DMS79 treated with DMSO at 0.1 percent for 48 hours (cell line): ENCODE results near the gene TJP3.

ENCODE experiments used
- DNase-seq: peaks from one replicate; lab custom pipeline; 2025; lab: John Stamatoyannopoulos, UW

Gene TJP3

DNA sequence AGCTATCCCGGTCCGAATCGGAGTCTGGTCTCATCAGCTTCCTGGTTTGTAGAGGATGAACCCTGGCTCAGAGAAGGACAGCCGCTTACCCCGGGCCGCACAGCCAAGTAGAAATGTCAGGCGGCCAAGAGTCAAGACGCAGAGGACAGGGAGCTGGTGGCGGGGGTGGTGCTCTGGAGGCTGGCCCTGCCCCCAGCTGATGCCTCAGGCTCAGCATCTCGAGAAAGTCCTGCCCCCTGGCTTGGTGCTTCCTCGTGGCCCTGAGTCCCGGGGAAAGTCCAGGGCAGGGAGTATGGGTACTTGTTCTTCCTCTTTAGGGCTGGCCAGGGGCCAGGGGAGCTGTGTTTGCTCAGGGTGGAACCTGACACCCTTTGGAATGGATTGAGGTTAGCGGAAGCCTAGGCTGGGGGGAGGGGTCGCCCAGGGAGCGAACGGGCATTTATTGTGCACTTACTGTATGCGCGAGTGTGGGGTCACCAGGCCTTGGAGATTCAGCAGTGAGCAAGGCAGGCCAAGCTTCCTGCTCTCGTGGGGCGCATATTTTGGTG, 2.2 kb downstream of the TJP3 start:
- DNase-seq = peak; percentile 77

DNA sequence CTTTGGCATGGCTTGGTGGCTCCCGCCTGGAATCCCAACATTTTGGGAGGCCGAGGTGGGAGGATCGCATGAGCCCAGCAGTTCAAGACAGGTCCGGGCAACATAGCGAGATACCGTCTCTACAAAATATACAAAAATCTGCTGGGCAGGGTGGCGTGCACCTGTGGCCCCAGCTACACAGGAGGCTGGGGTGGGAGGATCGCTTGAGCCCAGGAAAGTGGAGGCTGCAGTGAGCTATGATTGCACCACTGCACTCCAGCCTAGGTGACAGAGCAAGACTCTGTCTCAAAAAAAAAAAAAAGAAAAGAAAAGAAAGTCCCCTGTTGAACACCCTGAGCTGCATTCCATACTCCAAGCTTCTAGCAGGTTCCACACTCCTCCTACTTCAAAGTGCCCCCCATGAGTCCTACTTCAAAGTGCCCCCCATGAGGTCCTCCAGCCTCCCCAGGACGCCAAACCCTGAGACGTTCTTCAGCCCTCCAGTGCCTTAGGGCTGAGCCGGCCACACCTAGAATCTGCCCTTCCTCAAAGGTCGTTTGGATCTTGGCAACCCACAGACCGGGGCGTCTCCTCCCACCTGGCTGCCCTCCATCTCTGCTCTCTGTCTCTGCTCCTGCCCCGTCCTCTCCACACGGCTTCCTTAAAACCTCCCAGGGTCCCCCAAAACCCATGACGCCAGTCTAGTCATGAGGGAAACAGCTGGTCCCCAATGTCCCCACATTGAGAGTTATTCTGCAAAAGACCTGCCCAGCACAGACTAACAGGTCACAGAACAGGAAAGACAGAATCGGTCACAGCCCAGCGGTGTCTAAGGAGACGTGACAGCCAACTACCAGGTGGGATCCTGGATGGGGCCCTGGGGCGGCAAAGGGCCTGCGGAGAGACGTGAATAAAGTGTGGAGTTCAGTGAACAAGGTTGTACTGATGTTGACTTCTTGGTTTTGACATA, 4.8 kb downstream of the TJP3 start:
- DNase-seq = peak; percentile 82

DNA sequence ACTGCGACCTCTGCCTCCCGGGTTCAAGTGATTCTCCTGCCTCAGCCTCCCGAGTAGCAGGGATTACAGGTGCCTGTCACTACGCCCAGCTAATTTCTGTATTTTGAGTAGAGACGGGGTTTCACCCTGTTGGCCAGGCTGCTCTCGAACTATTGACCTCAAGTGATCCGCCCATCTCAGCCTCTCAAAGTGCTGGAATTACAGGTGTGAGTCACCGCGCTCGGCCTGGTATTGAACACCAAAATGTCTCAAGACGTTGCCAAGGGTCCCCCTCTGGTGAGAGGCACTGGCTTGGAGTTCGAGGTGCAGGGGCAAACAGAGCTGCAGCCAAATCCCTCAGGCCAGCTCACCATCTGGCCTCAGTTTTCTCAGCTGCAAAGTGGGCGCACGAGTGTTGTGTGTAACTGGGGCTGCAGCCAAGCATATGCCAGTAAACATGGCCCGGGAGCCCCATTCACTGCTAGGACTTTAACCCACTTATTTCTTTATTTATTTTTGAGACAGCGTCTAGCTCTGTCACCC, 8.0 kb downstream of the TJP3 start:
- no peak for DNase-seq

DNA sequence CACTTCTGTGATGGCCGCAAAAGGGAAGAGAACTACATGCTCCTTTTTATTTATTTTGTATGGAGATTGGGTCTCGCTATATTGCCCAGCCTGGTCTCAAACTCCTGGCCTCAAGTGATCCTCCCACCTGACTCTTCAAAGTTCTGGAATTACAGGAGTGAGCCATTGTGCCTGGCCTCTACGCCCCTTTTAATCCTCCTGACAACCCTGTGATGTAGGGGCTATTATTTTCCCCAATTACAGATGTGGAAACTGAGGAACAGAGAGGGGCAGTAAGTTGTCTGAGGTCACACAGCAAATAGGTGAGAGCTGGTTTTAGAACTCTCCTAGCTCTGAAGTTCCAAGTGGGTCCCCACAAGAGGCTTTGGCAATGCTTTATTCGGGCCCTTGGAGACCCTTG, 11.7 kb downstream of the TJP3 start:
- DNase-seq = no peak

DNA sequence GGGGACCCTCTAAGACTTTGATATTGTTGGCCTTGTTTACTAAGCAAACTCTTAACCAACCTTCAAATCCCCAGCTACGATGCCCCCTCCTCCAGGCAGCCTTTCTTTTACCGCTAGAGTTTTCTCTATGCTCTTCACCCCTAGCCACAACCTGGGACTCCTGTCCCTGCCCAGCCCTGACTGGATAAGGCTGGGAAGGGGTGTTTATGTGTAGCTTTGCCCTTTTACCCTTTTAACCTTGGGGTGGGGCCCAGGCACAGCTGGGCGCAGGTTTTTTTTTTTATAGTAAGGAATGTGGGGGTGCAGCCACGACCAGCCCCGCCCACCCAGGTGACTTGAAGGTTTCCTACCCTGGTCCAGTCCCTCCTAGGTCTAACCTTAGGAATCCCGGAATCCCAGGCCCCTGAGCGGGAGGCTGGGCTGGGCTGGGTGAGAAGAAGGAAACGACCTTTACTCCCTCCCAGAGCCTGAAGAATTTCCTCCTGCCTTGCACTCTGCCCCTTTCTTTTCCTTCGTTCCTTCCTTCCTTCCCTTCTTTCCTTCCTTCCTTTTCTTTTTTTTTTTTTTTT, 12.2 kb downstream of the TJP3 start:
- DNase-seq = no peak

DNA sequence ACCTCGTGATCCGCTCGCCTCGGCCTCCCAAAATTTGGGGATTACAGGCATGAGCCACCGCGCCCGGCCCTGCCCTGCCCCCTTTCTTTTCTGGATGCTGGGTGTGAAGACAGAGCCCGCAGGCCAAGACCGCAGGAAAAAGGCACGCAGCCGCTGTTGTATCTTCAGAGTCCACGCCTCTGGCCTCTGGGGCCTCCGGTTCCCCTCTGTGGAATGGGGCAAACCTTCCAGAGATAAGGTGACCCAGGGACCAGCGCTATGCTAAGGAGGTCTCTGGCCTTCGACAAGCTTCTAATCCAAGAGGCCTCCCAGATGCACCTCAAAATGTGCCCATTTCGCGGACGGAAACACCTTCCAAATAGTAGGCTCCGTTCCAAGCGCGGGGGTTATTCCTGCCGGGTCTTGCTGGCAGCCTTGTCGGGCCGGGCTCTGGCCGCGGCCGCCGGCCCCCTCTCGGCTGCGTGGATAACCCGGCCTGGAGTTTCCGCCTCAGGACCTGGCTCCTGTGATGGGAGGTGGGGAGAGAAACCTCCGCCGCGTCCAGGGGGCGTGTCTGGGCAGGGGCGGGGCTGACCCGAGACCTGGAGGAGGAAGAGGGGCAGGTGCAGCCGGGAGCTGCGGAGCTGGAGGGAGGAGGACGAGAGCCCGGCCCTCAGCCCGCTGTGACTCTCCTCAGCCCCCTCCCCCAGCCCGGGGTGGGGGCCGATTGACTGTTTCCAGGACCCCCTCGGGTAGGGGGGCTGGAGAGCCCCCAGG, 13.1 kb downstream of the TJP3 start:
- DNase-seq = peak; percentile 85

DNA sequence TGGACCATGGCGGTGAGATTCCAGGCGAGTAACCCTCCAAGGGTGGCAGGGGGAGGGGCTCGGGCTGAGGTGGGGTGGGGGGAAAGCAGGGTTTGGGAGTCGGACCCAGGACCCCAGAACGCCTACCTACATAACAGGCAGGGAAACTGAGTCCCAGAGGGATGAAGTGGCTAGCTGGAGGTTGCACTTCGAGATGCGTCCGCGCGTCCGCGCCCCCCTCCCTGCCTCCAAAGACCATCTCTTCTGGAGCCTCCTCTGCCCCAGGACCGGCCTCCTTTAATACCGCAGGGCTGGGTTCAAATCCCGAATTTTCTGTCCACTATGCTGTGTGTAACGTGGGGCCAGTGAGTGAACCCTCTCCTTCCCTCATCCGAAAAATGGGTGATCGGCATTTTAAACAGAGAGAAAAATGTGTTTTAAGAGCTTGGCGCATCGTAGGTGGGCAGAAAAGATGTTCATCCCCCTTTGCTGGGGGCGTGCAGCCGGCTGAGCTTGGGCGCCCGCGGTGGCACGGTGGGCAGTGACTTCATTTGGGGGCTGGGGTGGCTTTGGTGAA, 13.8 kb downstream of the TJP3 start:
- no peak for DNase-seq

DNA sequence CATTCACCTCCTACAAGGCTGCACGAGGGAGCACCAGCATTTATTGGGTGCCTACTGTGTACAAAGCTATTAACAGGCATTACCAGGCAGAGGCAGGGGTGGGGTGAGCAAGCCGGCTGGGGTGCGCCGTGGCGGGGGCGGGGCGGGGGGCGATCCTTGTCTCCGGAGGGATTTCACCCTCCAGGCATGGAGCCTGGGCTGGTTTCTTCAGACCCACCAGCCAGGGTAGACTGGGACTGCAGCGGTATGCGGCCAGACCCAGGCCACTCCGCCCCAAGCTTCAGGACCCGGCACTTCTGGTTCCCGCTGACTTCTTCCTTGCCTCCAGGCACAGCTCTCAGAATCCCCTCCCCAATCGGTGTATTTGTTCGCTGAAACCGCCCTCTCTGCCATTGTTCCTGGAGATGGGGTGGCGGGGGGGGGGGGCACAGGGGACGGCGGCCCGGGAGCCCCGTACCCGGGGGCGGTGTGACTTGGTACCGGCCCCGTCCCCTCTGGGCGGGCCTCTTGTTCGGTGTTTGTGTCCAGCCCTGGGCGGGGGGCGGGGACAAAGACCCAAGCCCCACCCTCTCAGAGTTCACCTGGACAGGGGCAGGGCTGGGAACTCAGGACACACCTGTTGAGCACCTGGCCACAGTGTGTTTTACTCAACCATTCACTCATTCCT, 14.4 kb downstream of the TJP3 start:
- no peak for DNase-seq

DNA sequence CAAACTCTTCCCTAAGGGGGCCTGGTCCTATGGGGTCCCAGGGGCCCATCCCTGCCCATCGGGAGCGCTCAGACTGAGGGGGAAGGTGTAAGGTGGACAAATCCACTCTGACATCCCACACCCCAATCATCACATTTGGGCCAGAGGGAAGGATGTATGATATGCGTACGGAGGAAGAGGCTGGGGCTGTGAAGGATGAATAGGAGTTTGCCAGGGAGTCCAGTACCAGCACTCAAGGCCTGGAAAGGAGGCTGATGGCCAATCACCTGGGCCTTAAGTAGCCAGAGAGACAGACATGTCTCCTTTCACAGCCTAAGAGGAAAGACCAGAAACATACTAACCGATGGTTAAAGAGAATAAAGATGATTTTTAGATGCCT, 14.9 kb downstream of the TJP3 start:
- DNase-seq = no peak

DNA sequence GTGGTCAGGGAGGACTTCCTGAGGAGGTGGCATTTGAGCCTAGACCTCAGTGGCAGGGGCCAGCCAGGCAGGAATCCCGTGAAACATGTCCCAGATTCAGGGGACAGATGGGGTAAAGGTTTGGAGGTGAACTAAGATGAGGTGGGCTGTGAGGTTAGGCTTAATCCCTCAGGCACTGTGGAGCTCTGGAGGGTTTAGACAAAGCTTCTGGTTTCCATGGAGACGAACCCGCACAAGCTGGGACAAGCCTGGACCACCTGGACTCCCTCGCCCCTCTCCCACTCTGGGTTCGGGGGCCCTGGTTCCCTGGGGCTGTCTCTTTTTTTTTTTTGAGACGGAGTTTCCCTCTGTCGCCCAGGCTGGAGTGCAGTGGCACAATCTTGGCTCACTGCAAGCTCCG, 15.7 kb downstream of the TJP3 start:
- DNase-seq = peak; percentile 11

DNA sequence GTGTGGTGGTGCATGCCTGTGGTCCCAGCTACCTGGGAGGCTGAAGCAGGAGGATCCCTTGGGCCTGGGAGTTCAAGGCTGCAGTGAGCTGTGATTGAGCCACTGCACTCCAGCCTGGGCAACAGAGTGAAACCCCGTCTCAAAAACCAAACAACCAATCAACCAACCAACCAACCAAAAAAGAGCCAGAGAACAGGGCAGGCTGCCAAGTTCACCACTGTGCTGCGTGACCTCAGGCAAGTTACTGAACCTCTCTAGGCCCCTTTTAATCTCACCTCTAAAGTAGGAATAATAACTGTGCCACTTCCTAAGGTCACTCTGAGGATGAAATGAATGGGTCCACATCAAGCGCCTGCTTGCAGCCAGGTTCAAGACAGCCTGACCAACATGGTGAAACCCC, 16.9 kb downstream of the TJP3 start:
- DNase-seq = no peak

DNA sequence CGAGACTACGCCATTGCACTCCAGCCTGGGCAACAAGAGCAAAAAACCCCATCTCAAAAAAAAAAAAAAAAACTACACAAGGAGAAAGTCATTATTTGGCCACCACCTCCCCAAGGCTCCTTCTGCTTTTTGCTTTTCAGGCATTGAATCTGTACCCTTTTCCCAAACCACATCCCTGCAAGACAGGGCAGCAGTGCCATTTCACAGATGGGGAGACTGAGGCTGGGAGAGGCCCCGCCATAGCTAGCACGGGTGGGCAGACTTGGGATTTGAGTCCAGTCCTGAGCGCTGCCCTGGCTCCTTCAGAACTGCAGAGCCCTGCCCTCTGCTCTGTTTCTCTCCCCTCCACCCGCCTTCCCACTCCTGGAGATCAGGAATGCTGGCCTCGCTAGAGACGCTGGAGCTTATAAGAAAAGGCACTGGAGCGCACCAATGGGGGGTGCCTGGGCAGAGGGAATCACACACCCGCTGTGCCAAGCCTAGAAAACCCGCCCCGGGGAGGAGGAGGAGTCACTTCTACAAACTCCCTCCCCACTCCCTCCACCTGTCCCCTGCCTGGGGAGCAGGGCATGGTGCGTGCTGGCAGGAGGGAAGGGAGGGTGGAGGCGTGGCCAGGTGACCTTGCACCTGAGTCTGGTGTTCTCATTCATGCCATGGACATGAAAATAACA, 17.6 kb downstream of the TJP3 start:
- DNase-seq = peak; percentile 7

DNA sequence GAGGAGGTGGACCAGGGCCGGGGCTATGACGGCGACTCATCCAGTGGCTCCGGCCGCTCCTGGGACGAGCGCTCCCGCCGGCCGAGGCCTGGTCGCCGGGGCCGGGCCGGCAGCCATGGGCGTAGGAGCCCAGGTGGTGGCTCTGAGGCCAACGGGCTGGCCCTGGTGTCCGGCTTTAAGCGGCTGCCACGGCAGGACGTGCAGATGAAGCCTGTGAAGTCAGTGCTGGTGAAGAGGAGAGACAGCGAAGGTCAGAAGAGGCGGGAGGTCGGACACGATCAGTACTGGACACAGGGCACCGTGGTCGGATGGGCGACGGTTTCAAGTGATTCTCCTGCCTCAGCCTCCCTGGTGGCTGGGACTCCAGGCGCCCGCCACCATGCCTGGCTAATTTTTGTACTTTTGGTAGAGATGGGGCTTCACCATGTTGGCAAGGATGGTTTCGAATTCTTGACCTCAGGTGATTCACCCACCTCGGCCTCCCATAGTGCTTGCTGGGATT, 22.3 kb downstream of the TJP3 start:
- no peak for DNase-seq

DNA sequence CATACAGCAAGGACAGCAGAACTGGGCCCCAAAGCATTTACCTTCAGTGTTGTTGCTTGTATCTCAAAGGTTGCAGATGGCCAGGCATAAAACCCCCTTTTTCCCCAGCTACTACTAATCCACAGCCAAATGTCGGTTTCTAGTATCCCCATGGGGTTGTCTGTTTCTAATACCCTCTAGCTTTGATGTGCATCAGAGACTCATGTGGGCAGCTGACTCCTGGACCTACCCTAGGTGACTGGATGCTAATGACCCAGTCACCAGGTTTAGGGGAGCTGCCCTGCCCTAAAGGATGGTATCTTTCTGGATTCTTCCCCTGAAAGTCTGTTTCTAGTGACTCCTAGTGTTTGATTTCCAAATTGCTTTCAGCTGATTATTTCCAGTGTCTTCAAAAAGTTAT, 23.9 kb downstream of the TJP3 start:
- no peak for DNase-seq

DNA sequence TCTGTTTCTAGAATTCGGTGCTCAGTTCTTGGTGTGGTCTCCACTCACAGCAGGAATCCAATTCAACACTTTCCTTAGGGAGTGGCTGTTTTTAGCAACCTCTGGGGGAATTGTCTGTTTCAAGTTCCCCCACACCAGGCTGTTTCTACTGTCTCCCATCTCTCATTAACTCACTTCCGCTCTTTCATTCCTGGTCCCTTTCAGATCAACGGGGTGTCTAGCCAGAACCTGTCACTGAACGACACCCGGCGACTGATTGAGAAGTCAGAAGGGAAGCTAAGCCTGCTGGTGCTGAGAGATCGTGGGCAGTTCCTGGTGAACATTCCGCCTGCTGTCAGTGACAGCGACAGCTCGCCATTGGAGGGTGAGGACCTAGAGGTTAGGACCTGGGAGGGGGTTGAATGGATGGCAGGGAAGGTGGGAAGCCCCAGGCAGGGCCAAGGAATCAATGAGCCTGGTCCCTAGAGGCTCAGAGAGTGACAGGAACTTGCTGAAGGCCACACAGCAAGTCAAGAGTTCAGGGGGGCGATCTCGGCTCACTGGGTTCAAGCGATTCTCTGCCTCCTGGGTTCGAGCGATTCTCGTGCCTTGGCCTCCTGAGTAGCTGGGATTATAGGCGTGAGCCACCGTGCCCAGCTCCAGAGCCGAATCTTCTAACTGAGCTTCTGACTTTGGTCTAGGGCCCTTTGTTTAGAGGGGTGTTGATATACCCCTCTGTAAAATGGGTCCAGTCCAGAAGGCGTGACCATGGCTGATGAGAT, 25.5 kb downstream of the TJP3 start:
- no peak for DNase-seq

DNA sequence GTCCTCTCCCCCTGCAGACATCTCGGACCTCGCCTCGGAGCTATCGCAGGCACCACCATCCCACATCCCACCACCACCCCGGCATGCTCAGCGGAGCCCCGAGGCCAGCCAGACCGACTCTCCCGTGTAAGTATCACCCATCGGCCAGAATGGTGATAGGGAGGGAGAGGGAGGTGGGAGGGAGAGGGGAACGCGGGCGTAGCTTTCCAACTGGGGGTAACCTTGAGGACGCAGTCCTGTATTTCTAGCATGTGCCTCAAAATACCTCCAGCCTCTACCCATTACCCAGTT, 26.1 kb downstream of the TJP3 start:
- no peak for DNase-seq

DNA sequence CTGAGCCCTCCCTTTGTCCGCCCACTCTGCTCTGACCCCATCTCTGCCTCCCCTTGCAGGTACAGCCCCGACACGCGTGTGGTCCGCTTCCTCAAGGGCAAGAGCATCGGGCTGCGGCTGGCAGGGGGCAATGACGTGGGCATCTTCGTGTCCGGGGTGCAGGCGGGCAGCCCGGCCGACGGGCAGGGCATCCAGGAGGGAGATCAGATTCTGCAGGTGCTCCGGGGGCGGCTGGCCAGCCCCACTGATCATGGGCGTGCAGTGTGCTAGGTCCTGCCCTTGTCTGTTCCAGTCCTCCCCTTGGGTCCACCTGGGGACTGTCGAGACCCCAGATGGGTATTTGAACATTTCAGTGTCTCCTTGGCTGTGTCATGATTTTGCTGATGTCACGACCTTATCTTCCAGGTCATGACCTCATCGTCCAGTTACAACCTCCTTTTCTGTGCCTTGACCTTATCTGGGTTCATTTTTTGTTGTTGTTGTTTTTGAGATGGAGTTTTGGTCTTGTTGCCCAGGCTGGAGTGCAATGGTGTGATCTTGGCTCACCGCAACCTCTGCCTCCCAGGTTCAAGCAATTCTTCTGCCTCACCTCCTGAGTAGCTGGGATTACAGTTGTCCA, 28.0 kb downstream of the TJP3 start:
- DNase-seq = no peak

DNA sequence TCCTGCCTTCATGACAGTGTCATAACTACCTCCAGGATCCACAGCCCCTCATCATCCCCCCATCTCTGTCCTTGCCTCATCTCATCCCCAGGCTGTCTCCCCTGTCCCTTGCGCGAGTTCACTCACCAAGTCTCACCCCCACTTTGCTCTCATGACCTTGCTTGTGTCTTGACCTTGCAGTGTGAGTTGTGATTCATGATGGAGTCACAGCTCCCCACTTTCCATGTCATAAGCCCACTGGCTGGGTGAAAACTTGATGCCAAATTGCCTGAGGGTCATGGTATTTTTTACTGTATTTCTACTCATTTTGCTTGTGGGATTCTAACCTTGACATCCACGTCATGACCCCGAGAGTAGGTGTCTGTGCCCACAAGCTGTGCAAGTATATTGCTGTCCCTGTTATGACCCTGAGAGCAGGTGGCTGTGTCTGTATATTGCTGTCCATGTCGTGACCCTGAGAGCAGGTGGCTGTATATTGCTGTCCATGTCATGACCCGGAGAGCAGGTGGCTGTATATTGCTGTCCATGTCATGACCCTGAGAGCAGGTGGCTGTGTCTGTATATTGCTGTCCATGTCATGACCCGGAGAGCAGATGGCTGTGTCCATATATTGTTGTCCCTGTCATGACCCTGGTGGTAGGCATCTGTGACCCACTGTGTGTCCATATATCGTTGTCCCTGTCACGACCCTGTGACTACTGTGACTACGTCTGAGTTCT, 29.5 kb downstream of the TJP3 start:
- no peak for DNase-seq
